C4-2B (cell line): Measurements from ENCODE around the gene HOXA10.

Source experiments
- ZFX ChIP-seq: fragments of 450-650 bp; IDR thresholded peaks from 2 replicates; pipeline ENCODE4 v1.6.1; 2017
- TF ChIP-seq, protein P1 (sequence below): fragments of 450-650 bp; conservative IDR thresholded peaks from 2 replicates; pipeline ENCODE4 v1.5.1; 2017; ENCODE audit warnings: mild to moderate bottlenecking

DNA sequence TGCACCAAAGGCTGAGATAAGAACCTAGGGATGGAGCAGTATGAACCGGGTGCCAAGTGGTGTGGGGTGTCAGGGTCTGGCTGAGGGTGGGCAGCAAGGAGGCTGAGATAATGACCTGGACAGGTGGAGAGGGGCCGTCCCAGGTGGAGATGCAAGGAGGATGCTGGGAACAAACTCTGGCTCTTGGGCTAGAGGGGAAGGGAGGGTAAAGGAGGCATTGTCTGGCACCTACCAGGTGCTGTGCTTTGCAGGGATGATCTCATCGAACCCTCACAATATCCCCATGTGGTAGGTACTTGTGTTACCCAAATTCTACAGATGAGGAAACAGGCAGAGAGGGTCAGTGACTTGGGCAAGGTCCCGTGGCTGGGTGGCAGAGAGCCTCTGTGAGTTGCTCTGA lies 45.7 kb upstream of the HOXA10 start:
- no peak for TF ChIP-seq ZFX
- TF ChIP-seq, protein P1, sequence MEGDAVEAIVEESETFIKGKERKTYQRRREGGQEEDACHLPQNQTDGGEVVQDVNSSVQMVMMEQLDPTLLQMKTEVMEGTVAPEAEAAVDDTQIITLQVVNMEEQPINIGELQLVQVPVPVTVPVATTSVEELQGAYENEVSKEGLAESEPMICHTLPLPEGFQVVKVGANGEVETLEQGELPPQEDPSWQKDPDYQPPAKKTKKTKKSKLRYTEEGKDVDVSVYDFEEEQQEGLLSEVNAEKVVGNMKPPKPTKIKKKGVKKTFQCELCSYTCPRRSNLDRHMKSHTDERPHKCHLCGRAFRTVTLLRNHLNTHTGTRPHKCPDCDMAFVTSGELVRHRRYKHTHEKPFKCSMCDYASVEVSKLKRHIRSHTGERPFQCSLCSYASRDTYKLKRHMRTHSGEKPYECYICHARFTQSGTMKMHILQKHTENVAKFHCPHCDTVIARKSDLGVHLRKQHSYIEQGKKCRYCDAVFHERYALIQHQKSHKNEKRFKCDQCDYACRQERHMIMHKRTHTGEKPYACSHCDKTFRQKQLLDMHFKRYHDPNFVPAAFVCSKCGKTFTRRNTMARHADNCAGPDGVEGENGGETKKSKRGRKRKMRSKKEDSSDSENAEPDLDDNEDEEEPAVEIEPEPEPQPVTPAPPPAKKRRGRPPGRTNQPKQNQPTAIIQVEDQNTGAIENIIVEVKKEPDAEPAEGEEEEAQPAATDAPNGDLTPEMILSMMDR = no peak
